Neural progenitor cell (in vitro differentiated cells): Measurements from ENCODE around the gene FSCN2. TPM values are rescaled to one million over a fixed set of nuclear protein-coding genes. Genes with fewer than 3 reads are reported as not detected.
"Not testable (repeated sequence)": the region's sequence is repeated elsewhere in the genome, so short reads cannot be mapped to it uniquely, and the experiment has no call there.

Source experiments
- DNase-seq: peaks from one replicate; pipeline ENCODE4 v3.0.0-alpha.2; 2016; ENCODE audit warnings: low spot score
- H2AFZ ChIP-seq: fragments of 200-600 bp; sonication (generic); replicated peaks from 2 replicates; pipeline ENCODE4 v1.6.1; 2016; ENCODE audit warnings: antibody characterized with exemption
- H3F3A ChIP-seq: fragments of 200-600 bp; sonication (generic); 2 replicates; pipeline ENCODE4 v1.6.1; 2016; ENCODE audit warnings: antibody characterized with exemption, low read depth
- H3K27ac ChIP-seq: fragments of 200-600 bp; sonication (generic); 2 replicates; pipeline ENCODE4 v1.5.1; 2016; ENCODE audit warnings: mild to moderate bottlenecking
- H3K27me3 ChIP-seq: fragments of 200-600 bp; sonication (generic); 2 replicates; pipeline ENCODE4 v1.6.1; 2016; ENCODE audit warnings: mild to moderate bottlenecking, moderate library complexity
- H3K36me3 ChIP-seq: fragments of 200-600 bp; sonication (generic); 2 replicates; pipeline ENCODE4 v1.5.1; 2016
- H3K4me1 ChIP-seq: fragments of 200-600 bp; sonication (generic); 2 replicates; pipeline ENCODE4 v1.6.1; 2016; ENCODE audit warnings: mixed run types
- H3K4me2 ChIP-seq: fragments of 200-600 bp; sonication (generic); 2 replicates; pipeline ENCODE4 v1.6.1; 2016
- H3K4me3 ChIP-seq: fragments of 200-600 bp; sonication (generic); 2 replicates; pipeline ENCODE4 v1.5.1; 2016
- H3K79me2 ChIP-seq: fragments of 200-600 bp; sonication (generic); 2 replicates; pipeline ENCODE4 v1.6.1; 2016; ENCODE audit warnings: low read depth
- H3K9ac ChIP-seq: fragments of 200-600 bp; sonication (generic); 2 replicates; pipeline ENCODE4 v1.6.1; 2016
- H3K9me3 ChIP-seq: fragments of 200-600 bp; sonication (generic); 2 replicates; pipeline ENCODE4 v1.5.1; 2016; ENCODE audit warnings: low read depth
- H4K20me1 ChIP-seq: fragments of 200-600 bp; sonication (generic); 2 replicates; pipeline ENCODE4 v1.6.1; 2016; ENCODE audit warnings: low read depth
- H3K27ac Mint-ChIP-seq: 3 replicates; pipeline ENCODE4 v1.8.0; 2021; ENCODE audit warnings: mixed read lengths
- H3K27me3 Mint-ChIP-seq: 2 replicates; pipeline ENCODE4 v1.8.0; 2022; ENCODE audit warnings: low read depth, mild to moderate bottlenecking, inconsistent platforms, moderate library complexity, mixed read lengths; ENCODE audit not compliant: insufficient read depth
- H3K36me3 Mint-ChIP-seq: 3 replicates; pipeline ENCODE4 v1.8.0; 2021; ENCODE audit warnings: mixed read lengths
- H3K4me1 Mint-ChIP-seq: 3 replicates; pipeline ENCODE4 v1.8.0; 2021; ENCODE audit warnings: mixed read lengths
- H3K4me3 Mint-ChIP-seq: 3 replicates; pipeline ENCODE4 v1.8.0; 2021; ENCODE audit warnings: mild to moderate bottlenecking, moderate library complexity, mixed read lengths
- H3K9me3 Mint-ChIP-seq: 3 replicates; pipeline ENCODE4 v1.8.0; 2020; ENCODE audit warnings: mixed read lengths
- CTCF ChIP-seq: fragments of 200-600 bp; sonication (generic); IDR thresholded peaks from 2 replicates; pipeline ENCODE4 v1.5.1; 2017; ENCODE audit warnings: antibody characterized with exemption, mild to moderate bottlenecking
- EZH2 ChIP-seq: fragments of 200-600 bp; sonication (generic); IDR thresholded peaks from 2 replicates; pipeline ENCODE4 v1.6.1; 2017; ENCODE audit warnings: antibody characterized with exemption, mild to moderate bottlenecking, moderate library complexity
- EZH2phosphoT487 ChIP-seq: fragments of 200-600 bp; sonication (generic); IDR thresholded peaks from 2 replicates; pipeline ENCODE4 v1.6.1; 2017; ENCODE audit warnings: antibody characterized with exemption
- total RNA-seq: library from RNA; depleted of rRNA; stranded (reverse); fragments of >200 nt; gene quantifications from 2 replicates; pipeline ENCODE4 v1.2.3, GENCODE V29; 2015; ENCODE audit warnings: low replicate concordance

The FSCN2 gene
- total RNA-seq, 1 donor from 2014 or later, result not detected

- Histone ChIP-seq H2AFZ (no peak overlapping the region), H3F3A (no peaks in the 10 kb centered on the region), H3K27ac (no peak overlapping the region), H3K79me2 (no peaks in the 10 kb centered on the region), H4K20me1 (no peaks in the 10 kb centered on the region), H3K4me2 (no peak overlapping the region), H3K9ac (no peak overlapping the region), H3K4me1 (no peaks in the 10 kb centered on the region), H3K9me3 (no peaks in the 10 kb centered on the region), H3K4me3 (no peak overlapping the region), H3K36me3 (no peaks in the 10 kb centered on the region), H3K27me3 (peaks cover 11% of the 10 kb centered on the region)
- Mint-ChIP-seq H3K27me3 (peaks cover 10% of the 10 kb centered on the region), H3K36me3 (no peaks in the 10 kb centered on the region), H3K9me3 (peaks cover 2% of the 10 kb centered on the region), H3K4me1 (no peaks in the 10 kb centered on the region), H3K4me3 (no peak overlapping the region), H3K27ac (no peak overlapping the region)
- no peak for TF ChIP-seq EZH2
- TF ChIP-seq CTCF, result no peak
- TF ChIP-seq EZH2phosphoT487, result no peak
- DNase-seq, result no peak
Observed at GRCh38 chr17:81528651-81529436, 667 bp downstream of the FSCN2 start.

GRCh38 chr17:81529437-81529803, 1.2 kb downstream of the FSCN2 start:
- H3K4me1 Mint-ChIP-seq, result no peaks in the 10 kb centered on the region
- no peaks in the 10 kb centered on the region for H3K9me3 ChIP-seq
- no peaks in the 10 kb centered on the region for H3K4me1 ChIP-seq
- H3K9ac ChIP-seq, result no peak overlapping the region
- H3K4me2 ChIP-seq, result no peak overlapping the region
- H3K27me3 ChIP-seq, result peaks cover 17% of the 10 kb centered on the region
- no peak overlapping the region for H3K4me3 ChIP-seq
- no peaks in the 10 kb centered on the region for H3K79me2 ChIP-seq
- H3K27me3 Mint-ChIP-seq, result peaks cover 9% of the 10 kb centered on the region
- no peak overlapping the region for H3K27ac Mint-ChIP-seq
- H3K27ac ChIP-seq, result no peak overlapping the region
- H3K9me3 Mint-ChIP-seq, result peaks cover 2% of the 10 kb centered on the region
- H3F3A ChIP-seq, result no peaks in the 10 kb centered on the region
- H4K20me1 ChIP-seq, result no peaks in the 10 kb centered on the region
- no peak for DNase-seq
- H3K36me3 ChIP-seq, result no peaks in the 10 kb centered on the region
- no peak overlapping the region for H2AFZ ChIP-seq
- TF ChIP-seq EZH2 (no peak), CTCF (no peak), EZH2phosphoT487 (no peak)
- no peak overlapping the region for H3K4me3 Mint-ChIP-seq
- no peaks in the 10 kb centered on the region for H3K36me3 Mint-ChIP-seq

GRCh38 chr17:81531013-81531412, 2.8 kb downstream of the FSCN2 start:
- not testable (repeated sequence) for H3K27ac ChIP-seq, H3K9ac ChIP-seq, H3K9me3 ChIP-seq, H3K4me2 ChIP-seq, H3K9me3 Mint-ChIP-seq, H3K4me3 Mint-ChIP-seq, H3K27me3 Mint-ChIP-seq, H3K4me1 ChIP-seq, DNase-seq, H3K4me1 Mint-ChIP-seq, H3K79me2 ChIP-seq, H2AFZ ChIP-seq, H4K20me1 ChIP-seq, H3K36me3 Mint-ChIP-seq, H3F3A ChIP-seq, H3K27ac Mint-ChIP-seq, H3K4me3 ChIP-seq, H3K36me3 ChIP-seq
- peaks cover 33% of the 10 kb centered on the region for H3K27me3 ChIP-seq

- H3F3A ChIP-seq, H3K4me3 Mint-ChIP-seq, H3K27me3 Mint-ChIP-seq, H2AFZ ChIP-seq, H3K27ac Mint-ChIP-seq, H3K27ac ChIP-seq, H4K20me1 ChIP-seq, H3K9me3 Mint-ChIP-seq, H3K4me1 ChIP-seq, H3K9me3 ChIP-seq, H3K4me2 ChIP-seq, H3K9ac ChIP-seq, DNase-seq, H3K4me3 ChIP-seq, H3K4me1 Mint-ChIP-seq, H3K36me3 ChIP-seq, H3K79me2 ChIP-seq, H3K36me3 Mint-ChIP-seq: not testable (repeated sequence)
- H3K27me3 ChIP-seq, result peaks cover 43% of the 10 kb centered on the region
Observed at GRCh38 chr17:81531998-81532404, 3.8 kb downstream of the FSCN2 start.
